ENCODE results near the gene CANT1.

CANT1 gene

GRCh38 chr17:79008666-79009387 lies 737 bp downstream of the CANT1 start:
- DNase-seq (ENCODE audit: low read depth in 2 of 2) = no peak

- no peak for DNase-seq (ENCODE audit: low read depth in 2 of 2)
These were observed 1.8 kb downstream of the CANT1 start for GRCh38 chr17:79007504-79008381.

GRCh38 chr17:79006794-79007503 lies 2.6 kb downstream of the CANT1 start:
- no peak for DNase-seq (ENCODE audit: low read depth in 2 of 2)

GRCh38 chr17:79006046-79006445 lies 3.5 kb downstream of the CANT1 start:
- no peak for DNase-seq (ENCODE audit: low read depth in 2 of 2)

- peak in 1 of 2 donors; percentile 9 for DNase-seq (ENCODE audit: low read depth in 2 of 2)
These were observed 4.3 kb downstream of the CANT1 start for GRCh38 chr17:79005063-79005861.

- DNase-seq (ENCODE audit: low read depth in 2 of 2) = no peak
These were observed 5.7 kb downstream of the CANT1 start for GRCh38 chr17:79003661-79004411.

- no peak for DNase-seq (ENCODE audit: low read depth in 2 of 2)
These were observed 6.6 kb downstream of the CANT1 start for GRCh38 chr17:79002796-79003593.

GRCh38 chr17:79002291-79002690 lies 7.3 kb downstream of the CANT1 start:
- DNase-seq (ENCODE audit: low read depth in 2 of 2) = no peak

GRCh38 chr17:79001190-79002020 lies 8.2 kb downstream of the CANT1 start:
- DNase-seq (ENCODE audit: low read depth in 2 of 2) = no peak

GRCh38 chr17:79000396-79001189 lies 9.0 kb downstream of the CANT1 start:
- DNase-seq (ENCODE audit: low read depth in 2 of 2) = no peak

GRCh38 chr17:78999947-79000395 lies 9.6 kb downstream of the CANT1 start:
- no peak for DNase-seq (ENCODE audit: low read depth in 2 of 2)

GRCh38 chr17:78999056-78999768 lies 10.4 kb downstream of the CANT1 start:
- DNase-seq (ENCODE audit: low read depth in 2 of 2) = no peak

- no peak for DNase-seq (ENCODE audit: low read depth in 2 of 2)
These were observed 11.1 kb downstream of the CANT1 start for GRCh38 chr17:78998311-78999055.

GRCh38 chr17:78997881-78998280 lies 11.7 kb downstream of the CANT1 start:
- no peak for DNase-seq (ENCODE audit: low read depth in 2 of 2)

- no peak for DNase-seq (ENCODE audit: low read depth in 2 of 2)
These were observed 12.3 kb downstream of the CANT1 start for GRCh38 chr17:78997231-78997741.

GRCh38 chr17:78996781-78997201 lies 12.8 kb downstream of the CANT1 start:
- DNase-seq (ENCODE audit: low read depth in 2 of 2) = no peak
